ENCODE data around the gene ANKRD22.

The ANKRD22 gene

GRCh38 chr10:88800152-88801125, 51.2 kb downstream of the ANKRD22 start:
- DNase-seq (ENCODE audit: low read depth, low spot score) = no peak

GRCh38 chr10:88794731-88795130, 56.9 kb downstream of the ANKRD22 start:
- DNase-seq (ENCODE audit: low read depth, low spot score) = no peak

- DNase-seq (ENCODE audit: low read depth, low spot score) = no peak
Observed at GRCh38 chr10:88793712-88794299, 57.8 kb downstream of the ANKRD22 start.

GRCh38 chr10:88792661-88793060, 59.0 kb downstream of the ANKRD22 start:
- DNase-seq (ENCODE audit: low read depth, low spot score) = peak; percentile 15

- DNase-seq (ENCODE audit: low read depth, low spot score) = no peak
Observed at GRCh38 chr10:88791924-88792323, 59.7 kb downstream of the ANKRD22 start.

- DNase-seq (ENCODE audit: low read depth, low spot score) = no peak
Observed at GRCh38 chr10:88788924-88789323, 62.7 kb downstream of the ANKRD22 start.

- no peak for DNase-seq (ENCODE audit: low read depth, low spot score)
Observed at GRCh38 chr10:88787463-88787862, 64.2 kb downstream of the ANKRD22 start.

GRCh38 chr10:88786032-88786770, 65.4 kb downstream of the ANKRD22 start:
- no peak for DNase-seq (ENCODE audit: low read depth, low spot score)

- no peak for DNase-seq (ENCODE audit: low read depth, low spot score)
Observed at GRCh38 chr10:88783724-88784123, 67.9 kb downstream of the ANKRD22 start.

GRCh38 chr10:88782222-88782621, 69.4 kb downstream of the ANKRD22 start:
- no peak for DNase-seq (ENCODE audit: low read depth, low spot score)

GRCh38 chr10:88781206-88781605, 70.4 kb downstream of the ANKRD22 start:
- DNase-seq (ENCODE audit: low read depth, low spot score) = no peak

Measured in brain pericyte (primary cell).